GM10847 (cell line): ENCODE results near the gene PTPRN2.

Source experiments
- POLR2A ChIP-seq: IDR thresholded peaks from 2 replicates; pipeline ENCODE4 v1.6.1; 2011; ENCODE audit not compliant: insufficient read length; ENCODE audit errors: extremely low read depth

PTPRN2 gene

DNA sequence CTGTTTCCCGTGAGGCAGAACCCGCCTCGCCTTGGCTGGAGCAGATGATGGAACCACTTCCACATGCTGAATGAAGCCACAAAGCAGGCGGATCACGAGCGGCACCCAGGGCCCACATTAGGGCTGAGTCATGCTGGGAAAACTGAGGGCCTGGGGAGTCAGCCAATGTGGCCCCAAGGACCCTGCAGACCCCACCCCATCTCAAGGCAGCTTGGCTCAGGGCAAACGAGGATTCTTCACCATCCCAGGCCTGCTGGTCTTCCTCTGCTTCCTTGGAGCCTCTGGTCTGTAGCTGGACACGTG, 762.9 kb downstream of the PTPRN2 start:
- TF ChIP-seq POLR2A = no peak

DNA sequence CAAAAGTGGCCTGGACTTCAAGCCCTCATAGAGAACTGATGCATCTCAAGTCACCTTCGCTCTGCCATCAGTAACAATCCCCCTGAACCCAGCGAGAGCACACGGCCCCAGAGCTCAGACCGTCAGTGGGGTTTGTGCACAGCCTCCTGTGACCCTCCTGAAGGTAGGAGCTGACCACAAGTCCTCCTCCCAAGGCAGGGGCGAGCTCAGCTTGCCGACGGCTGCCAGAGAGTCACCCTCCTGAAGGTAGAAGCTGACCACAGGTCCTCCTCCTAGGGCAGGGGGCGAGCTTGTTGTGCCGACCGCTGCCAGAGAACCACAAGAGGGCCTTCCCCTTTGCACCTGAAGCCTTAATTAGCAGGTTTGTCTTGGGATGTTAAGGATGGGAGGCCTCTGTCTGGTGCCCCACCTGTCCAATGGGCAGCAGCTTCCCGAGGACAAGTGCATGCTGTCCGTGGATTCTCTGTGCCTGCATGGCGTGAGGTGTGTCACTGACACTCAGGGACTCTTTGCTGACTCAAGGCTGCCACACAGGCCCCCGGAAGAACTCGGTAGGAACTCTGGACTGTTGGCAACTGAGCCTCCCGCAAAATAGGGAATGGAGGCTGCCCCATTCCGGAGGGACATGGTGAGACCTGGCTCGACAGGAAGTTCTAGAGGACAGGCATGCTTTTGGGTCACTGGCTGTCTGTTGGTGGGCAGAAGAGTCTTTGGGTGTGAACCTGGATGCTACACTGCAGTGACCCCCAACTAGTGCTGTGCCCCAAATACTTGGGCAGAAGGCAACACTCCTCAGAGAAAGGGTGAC, 763.4 kb downstream of the PTPRN2 start:
- no peak for TF ChIP-seq POLR2A

DNA sequence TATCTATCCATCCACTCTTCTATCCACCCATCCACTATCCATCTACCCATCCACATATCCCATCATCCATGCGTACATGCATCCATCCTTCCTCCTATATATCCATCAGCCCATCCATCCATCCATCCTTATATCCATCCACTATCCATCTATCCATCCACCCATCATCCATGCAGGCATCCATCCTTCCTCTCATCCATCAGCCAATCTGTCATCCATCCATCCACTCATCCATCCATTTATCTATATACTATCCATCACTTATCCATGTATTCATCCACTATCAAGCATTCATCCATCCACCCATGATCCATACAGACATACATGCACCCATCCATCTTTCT, 765.0 kb downstream of the PTPRN2 start:
- TF ChIP-seq POLR2A = no peak

DNA sequence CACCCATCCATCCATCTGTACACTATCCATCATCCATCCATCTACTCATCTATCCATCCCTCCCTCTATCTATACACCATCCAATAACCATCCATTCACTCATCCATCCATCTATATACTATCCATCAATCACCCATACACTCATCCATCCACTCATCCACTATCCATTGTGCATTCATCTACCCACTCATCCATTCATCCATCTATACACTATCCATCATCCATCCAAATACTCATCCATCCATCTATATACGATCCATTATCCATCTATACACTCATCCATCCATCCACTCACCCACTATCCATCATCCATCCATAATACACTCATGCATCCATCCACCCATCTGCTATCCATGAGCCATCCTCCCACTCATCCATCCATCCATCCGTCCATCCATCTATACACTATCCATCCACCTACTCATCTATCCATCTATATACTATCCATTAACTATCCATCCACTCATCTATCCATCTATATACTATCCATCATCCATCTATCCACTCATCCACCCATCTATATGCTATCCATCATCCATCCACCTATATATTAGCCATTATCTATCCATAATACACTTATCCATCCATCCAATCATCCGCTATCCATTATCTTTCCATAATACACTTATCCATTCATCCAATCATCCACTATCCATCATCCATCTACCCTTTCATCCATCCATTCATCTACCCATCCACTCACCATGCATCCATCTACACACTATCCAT, 765.5 kb downstream of the PTPRN2 start:
- TF ChIP-seq POLR2A = no peak

DNA sequence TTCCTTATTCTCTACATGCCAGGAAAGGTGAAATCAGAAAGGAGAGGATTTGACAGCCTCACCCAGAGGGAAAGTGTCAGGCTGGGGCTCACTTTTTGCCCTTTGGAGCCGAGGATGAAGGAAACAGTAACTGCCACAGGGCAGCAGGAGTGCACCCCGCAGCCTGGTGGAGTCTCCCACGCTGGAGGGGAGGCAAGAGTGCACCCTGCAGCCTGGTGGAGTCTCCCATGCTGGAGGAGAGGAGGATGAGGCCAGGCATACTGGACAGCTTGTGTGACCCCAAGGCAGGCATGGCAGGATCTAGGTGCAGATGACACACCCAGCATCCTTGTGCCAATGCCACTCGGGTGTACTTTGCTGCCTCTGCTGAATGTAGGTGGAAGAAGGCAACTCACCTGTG, 766.8 kb downstream of the PTPRN2 start:
- TF ChIP-seq POLR2A = no peak

DNA sequence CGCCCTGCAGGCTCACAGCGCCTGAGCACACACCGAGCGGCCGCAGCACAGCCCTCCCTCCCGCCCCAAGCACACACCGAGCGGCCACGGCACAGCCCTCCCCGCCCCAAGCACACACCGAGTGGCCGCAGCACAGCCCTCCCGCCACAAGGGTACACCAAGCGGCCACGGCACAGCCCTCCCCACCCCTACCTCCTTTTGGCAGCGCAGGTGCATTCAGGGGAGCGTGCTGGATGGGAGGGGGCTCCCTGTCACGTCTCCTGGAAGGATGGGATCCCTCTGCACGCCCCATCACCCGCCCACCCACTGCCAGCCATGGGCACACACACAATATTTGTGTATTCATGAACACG, 768.2 kb downstream of the PTPRN2 start:
- TF ChIP-seq POLR2A = no peak

DNA sequence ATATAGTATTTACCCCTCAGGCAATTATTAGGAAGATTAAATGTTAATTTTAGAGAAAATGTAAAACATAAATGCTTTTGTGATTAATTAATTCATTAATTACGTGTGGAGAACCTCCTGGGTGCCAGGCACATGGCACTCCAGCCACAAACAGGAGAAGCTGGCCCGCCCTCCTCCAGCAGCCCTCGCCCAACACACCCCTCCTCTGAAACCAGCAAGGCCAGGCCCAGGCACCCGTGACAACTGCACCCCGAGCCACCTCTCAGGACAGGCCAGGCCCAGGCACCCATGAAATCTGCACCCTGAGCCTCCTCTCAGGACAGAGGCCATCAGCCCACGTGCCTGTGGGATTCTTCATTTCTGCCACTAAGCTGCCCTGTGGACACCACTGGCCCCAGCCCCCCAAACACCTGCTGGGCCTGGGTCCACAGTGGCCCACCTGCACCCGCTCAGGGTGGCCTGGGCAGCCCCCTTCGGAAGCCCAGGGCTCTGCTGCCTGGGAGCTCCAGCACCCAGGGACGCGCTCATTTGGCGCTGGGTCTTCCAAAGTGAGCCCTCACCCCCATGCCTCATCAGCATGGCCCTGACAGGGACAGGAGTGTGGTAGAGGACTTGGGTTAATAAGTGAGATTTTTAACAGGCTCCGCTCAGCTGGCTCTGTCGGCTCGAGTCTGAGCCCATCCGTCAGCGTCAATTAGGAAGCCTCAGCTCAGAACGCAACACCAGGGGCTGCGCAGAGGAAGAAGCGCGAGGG, 768.7 kb downstream of the PTPRN2 start:
- no peak for TF ChIP-seq POLR2A

DNA sequence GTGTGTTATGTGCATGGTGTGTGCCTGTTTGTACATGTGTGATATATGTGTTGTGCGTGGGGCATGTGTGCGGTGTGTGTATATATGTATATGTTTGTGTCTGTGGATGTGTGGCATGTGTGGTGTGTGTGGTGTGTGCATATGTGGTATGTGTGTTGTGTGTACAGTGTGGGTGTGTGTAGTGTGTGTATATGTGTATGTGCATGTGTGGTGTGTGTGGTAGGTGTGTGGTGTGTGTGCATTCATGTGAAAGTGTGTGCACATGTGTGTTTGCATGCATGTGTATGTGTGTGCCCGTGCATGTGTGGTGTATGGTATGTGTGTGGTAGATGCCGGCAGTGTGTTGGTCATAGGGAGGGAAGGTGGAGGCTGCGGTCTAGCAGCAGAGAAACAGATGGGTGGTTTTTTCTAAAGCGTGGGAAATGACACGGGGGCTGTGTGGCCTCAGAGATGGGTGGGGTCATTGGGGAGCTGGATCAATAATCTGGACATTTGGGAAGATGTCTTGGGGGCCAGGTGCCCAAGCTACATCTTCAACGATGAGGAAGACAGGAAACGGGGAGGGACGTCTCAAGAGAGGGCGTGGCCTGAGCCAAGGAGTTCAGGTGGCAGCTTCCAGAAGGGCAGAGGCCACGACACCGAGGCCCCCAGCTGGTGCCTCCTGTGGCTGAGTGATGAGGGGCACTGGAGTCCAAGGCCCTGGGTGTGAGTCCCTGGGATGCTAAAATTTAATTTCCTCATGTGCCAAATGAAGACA, 769.5 kb downstream of the PTPRN2 start:
- no peak for TF ChIP-seq POLR2A

DNA sequence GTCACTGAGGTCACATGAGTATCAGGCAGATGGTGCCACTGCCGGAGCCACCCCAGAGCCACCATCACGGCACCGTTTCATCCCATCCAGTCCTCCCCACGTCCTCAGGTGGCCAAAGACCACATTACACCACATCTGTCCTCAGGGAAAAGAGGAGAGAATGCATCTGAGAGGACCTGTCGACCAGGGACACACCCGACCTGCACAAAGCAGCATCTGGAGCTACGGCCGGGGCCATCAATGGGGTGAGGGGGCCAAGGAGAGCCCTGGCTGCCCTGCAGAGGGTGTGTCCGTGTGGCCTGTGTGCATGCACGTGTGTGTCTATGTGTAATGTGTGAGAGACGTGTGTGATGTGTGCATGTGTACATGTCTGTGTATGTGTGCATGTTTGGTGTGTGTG, 770.2 kb downstream of the PTPRN2 start:
- no peak for TF ChIP-seq POLR2A

DNA sequence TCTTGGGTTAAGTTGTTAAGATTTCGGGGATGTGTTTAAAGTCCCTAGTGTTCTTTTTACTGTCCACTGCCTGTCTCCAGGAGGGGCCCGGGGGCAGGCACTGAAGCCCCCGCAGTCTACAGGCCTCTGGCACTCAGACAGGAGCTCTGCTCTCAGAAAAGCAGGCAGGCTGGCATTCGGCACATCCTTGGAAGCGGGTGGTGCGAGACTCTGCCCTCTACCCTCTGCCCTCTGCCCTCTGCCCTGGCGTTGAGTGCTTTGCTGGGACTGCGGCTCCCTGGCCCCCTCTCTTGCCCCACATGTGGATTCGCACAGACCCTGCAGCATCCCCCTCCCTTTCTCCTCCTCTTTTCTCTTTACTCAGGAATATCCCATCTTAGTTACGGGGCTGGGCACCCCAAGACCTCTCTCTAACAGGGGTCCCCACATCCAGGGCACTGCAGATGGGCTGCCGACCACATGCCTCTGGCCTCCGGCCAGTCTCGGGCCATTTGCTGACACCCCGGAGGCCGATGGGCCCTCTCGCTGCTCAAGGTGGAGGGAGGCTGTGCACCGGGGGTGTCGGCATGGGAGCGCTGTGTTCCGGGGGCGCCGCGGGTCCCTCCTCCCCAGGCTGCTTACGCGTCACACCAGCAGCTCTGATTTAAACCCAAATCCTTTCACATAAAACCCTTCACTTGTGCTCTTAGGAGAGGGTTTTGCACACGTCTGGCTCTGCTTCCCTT, 770.9 kb downstream of the PTPRN2 start:
- TF ChIP-seq POLR2A = no peak

DNA sequence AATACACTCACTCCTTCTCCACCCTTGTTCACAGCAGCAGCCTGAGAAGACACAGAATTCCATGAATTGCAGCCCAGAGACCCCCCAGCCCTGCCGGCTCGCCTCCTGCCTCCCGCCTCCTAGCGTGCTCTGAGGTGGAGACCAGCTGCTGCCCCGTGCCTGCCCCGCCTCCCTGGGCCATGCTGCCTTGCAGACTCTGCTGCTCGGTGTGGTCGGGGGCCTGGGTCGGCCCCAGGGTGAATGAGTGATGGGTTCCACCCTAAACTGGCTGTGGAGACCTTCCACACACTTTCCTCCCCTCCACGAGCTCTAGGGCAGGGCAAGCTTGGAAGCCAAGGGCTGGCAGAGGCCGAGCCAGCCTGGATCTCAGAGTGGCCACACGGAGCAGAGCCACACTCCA, 771.5 kb downstream of the PTPRN2 start:
- no peak for TF ChIP-seq POLR2A

DNA sequence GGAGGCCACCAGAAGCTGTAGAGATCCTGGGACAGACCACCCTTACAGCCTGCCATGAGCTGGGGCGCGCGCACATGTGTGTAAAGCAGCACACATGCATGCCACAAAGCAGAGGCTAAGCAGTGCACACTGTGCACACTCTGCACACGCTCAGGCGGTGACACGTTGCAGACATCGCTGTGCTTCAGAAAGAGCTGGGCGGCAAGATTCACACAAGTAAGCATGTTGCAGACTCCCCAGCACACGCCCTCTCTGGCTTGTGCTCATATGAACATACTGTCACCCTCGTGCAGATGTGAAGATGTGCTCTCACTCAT, 772.0 kb downstream of the PTPRN2 start:
- no peak for TF ChIP-seq POLR2A

DNA sequence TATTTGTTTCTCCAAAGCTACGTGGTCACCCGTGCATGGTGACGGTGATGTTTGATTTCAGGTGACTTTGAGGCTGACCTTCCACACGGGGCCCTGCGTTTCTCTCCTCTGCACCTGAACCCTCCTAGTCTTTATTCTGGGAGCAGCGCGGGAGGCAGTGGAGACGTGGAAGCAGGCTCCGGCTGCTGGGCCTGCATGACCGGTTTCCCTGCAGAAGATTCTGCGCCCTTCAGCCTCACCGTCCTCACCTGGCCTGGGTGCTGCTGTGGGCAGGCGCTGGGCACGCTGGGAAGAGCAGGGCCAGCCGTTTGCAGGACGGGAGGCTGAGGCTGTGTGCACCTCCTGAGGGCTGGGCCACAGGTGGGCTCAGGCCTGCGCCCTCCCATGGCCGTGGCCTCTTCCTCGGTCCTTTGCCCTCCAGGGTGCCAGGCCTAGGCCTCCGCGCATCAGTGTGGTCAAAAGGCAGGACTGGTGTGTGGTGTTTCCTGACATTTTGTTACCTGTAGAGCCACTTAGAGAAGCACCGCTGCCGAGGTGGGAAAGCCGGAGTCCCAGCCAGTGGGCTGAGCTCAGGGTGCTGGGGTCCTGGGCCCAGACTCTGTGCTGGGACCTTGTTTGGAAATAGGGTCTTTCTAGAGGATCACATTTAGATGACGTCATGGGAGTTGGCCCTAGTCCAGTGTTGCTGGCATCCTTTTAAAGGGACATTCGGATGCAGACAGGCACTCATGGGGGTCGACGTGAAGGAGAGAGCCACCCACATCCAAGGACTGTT, 772.5 kb downstream of the PTPRN2 start:
- TF ChIP-seq POLR2A = no peak
